ENCODE measurements around the gene GBX1.

Gene GBX1

GRCh38 chr7:151125470-151125845, 42.0 kb downstream of the GBX1 start:
- DNase-seq, result no peak

GRCh38 chr7:151124899-151125399, 42.5 kb downstream of the GBX1 start:
- DNase-seq, result no peak

- no peak for DNase-seq
These were observed 43.0 kb downstream of the GBX1 start for GRCh38 chr7:151124481-151124880.

- peak; percentile 73 for DNase-seq
These were observed 43.6 kb downstream of the GBX1 start for GRCh38 chr7:151123822-151124464.

GRCh38 chr7:151123158-151123821, 44.2 kb downstream of the GBX1 start:
- DNase-seq, result no peak

GRCh38 chr7:151122796-151123157, 44.7 kb downstream of the GBX1 start:
- DNase-seq, result no peak

GRCh38 chr7:151122276-151122675, 45.2 kb downstream of the GBX1 start:
- DNase-seq, result no peak

- no peak for DNase-seq
These were observed 45.9 kb downstream of the GBX1 start for GRCh38 chr7:151121380-151122170.

GRCh38 chr7:151120896-151121295, 46.6 kb downstream of the GBX1 start:
- DNase-seq, result no peak

- no peak for DNase-seq
These were observed 47.6 kb downstream of the GBX1 start for GRCh38 chr7:151119902-151120301.

- no peak for DNase-seq
These were observed 48.5 kb downstream of the GBX1 start for GRCh38 chr7:151119055-151119415.

GRCh38 chr7:151118108-151119054, 49.1 kb downstream of the GBX1 start:
- no peak for DNase-seq

- peak; percentile 34 for DNase-seq
These were observed 49.9 kb downstream of the GBX1 start for GRCh38 chr7:151117565-151117964.

GRCh38 chr7:151116603-151117440, 50.7 kb downstream of the GBX1 start:
- DNase-seq, result no peak

GRCh38 chr7:151115836-151116418, 51.6 kb downstream of the GBX1 start:
- DNase-seq, result no peak

- DNase-seq, result no peak
These were observed 52.2 kb downstream of the GBX1 start for GRCh38 chr7:151115121-151115835.

- DNase-seq, result no peak
These were observed 53.1 kb downstream of the GBX1 start for GRCh38 chr7:151114151-151115090.

- DNase-seq, result no peak
These were observed 53.9 kb downstream of the GBX1 start for GRCh38 chr7:151113344-151114150.
